Measurements from ENCODE around the gene SPATA16.

The SPATA16 gene

GRCh38 chr3:172984914-172985313 is 156.1 kb downstream of the SPATA16 start:
- no peaks in the 10 kb centered on the region for H3K36me3 ChIP-seq (ENCODE audit: insufficient read depth, low read length)
- TF ChIP-seq FOXP2 (optimal IDR thresholded peaks at IDR 0.05; ENCODE audit: control extremely low read depth, extremely low read length, insufficient read depth) (no peak), EZH2 (IDR thresholded peaks at IDR 0.05) (no peak), POLR2AphosphoS5 (IDR thresholded peaks at IDR 0.05; ENCODE audit: borderline replicate concordance, low read depth, low read length) (no peak)
- no peak overlapping the region for H3K9ac ChIP-seq (ENCODE audit: insufficient read length)
- H3K9me3 ChIP-seq (ENCODE audit: low read depth, low read length): no peaks in the 10 kb centered on the region
- H3K4me3 ChIP-seq: no peak overlapping the region
- H3K27ac ChIP-seq: no peak overlapping the region
- DNase-seq (ENCODE audit: low read depth, low spot score): no peak

GRCh38 chr3:172982736-172983364 is 158.2 kb downstream of the SPATA16 start:
- TF ChIP-seq POLR2AphosphoS5 (IDR thresholded peaks at IDR 0.05; ENCODE audit: borderline replicate concordance, low read depth, low read length): no peak
- no peak for TF ChIP-seq FOXP2 (optimal IDR thresholded peaks at IDR 0.05; ENCODE audit: control extremely low read depth, extremely low read length, insufficient read depth)
- TF ChIP-seq EZH2 (IDR thresholded peaks at IDR 0.05): no peak
- Histone ChIP-seq H3K9me3 (ENCODE audit: low read depth, low read length) (no peaks in the 10 kb centered on the region), H3K9ac (ENCODE audit: insufficient read length) (no peak overlapping the region), H3K27ac (no peak overlapping the region), H3K36me3 (ENCODE audit: insufficient read depth, low read length) (no peaks in the 10 kb centered on the region), H3K4me3 (no peak overlapping the region)
- no peak for DNase-seq (ENCODE audit: low read depth, low spot score)

- H3K36me3 ChIP-seq (ENCODE audit: insufficient read depth, low read length): no peaks in the 10 kb centered on the region
- DNase-seq (ENCODE audit: low read depth, low spot score): no peak
- H3K9me3 ChIP-seq (ENCODE audit: low read depth, low read length): no peaks in the 10 kb centered on the region
- no peak overlapping the region for H3K27ac ChIP-seq
- TF ChIP-seq POLR2AphosphoS5 (IDR thresholded peaks at IDR 0.05; ENCODE audit: borderline replicate concordance, low read depth, low read length) (no peak), EZH2 (IDR thresholded peaks at IDR 0.05) (no peak), FOXP2 (optimal IDR thresholded peaks at IDR 0.05; ENCODE audit: control extremely low read depth, extremely low read length, insufficient read depth) (no peak)
- H3K9ac ChIP-seq (ENCODE audit: insufficient read length): no peak overlapping the region
- H3K4me3 ChIP-seq: no peak overlapping the region
These were observed 159.5 kb downstream of the SPATA16 start for GRCh38 chr3:172981407-172981983.

- Histone ChIP-seq H3K9me3 (ENCODE audit: low read depth, low read length) (no peaks in the 10 kb centered on the region), H3K36me3 (ENCODE audit: insufficient read depth, low read length) (no peaks in the 10 kb centered on the region), H3K27ac (no peak overlapping the region), H3K9ac (ENCODE audit: insufficient read length) (no peak overlapping the region), H3K4me3 (no peak overlapping the region)
- DNase-seq (ENCODE audit: low read depth, low spot score): no peak
- TF ChIP-seq FOXP2 (optimal IDR thresholded peaks at IDR 0.05; ENCODE audit: control extremely low read depth, extremely low read length, insufficient read depth): no peak
- TF ChIP-seq POLR2AphosphoS5 (IDR thresholded peaks at IDR 0.05; ENCODE audit: borderline replicate concordance, low read depth, low read length): no peak
- TF ChIP-seq EZH2 (IDR thresholded peaks at IDR 0.05): no peak
These were observed 160.2 kb downstream of the SPATA16 start for GRCh38 chr3:172980849-172981248.

GRCh38 chr3:172977696-172978095 is 163.3 kb downstream of the SPATA16 start:
- no peak for DNase-seq (ENCODE audit: low read depth, low spot score)
- H3K36me3 ChIP-seq (ENCODE audit: insufficient read depth, low read length): no peaks in the 10 kb centered on the region
- no peak overlapping the region for H3K27ac ChIP-seq
- TF ChIP-seq EZH2 (IDR thresholded peaks at IDR 0.05) (no peak), POLR2AphosphoS5 (IDR thresholded peaks at IDR 0.05; ENCODE audit: borderline replicate concordance, low read depth, low read length) (no peak), FOXP2 (optimal IDR thresholded peaks at IDR 0.05; ENCODE audit: control extremely low read depth, extremely low read length, insufficient read depth) (no peak)
- H3K9me3 ChIP-seq (ENCODE audit: low read depth, low read length): no peaks in the 10 kb centered on the region
- no peak overlapping the region for H3K4me3 ChIP-seq
- no peak overlapping the region for H3K9ac ChIP-seq (ENCODE audit: insufficient read length)

GRCh38 chr3:172974969-172975368 is 166.1 kb downstream of the SPATA16 start:
- Histone ChIP-seq H3K4me3 (no peak overlapping the region), H3K9me3 (ENCODE audit: low read depth, low read length) (no peaks in the 10 kb centered on the region), H3K27ac (no peak overlapping the region), H3K9ac (ENCODE audit: insufficient read length) (no peak overlapping the region), H3K36me3 (ENCODE audit: insufficient read depth, low read length) (no peaks in the 10 kb centered on the region)
- DNase-seq (ENCODE audit: low read depth, low spot score): no peak
- TF ChIP-seq EZH2 (IDR thresholded peaks at IDR 0.05): no peak

- TF ChIP-seq EZH2 (IDR thresholded peaks at IDR 0.05) (no peak), FOXP2 (optimal IDR thresholded peaks at IDR 0.05; ENCODE audit: control extremely low read depth, extremely low read length, insufficient read depth) (no peak), POLR2AphosphoS5 (IDR thresholded peaks at IDR 0.05; ENCODE audit: borderline replicate concordance, low read depth, low read length) (no peak)
- no peak for DNase-seq (ENCODE audit: low read depth, low spot score)
- Histone ChIP-seq H3K9ac (ENCODE audit: insufficient read length) (no peak overlapping the region), H3K36me3 (ENCODE audit: insufficient read depth, low read length) (no peaks in the 10 kb centered on the region), H3K27ac (no peak overlapping the region), H3K4me3 (no peak overlapping the region), H3K9me3 (ENCODE audit: low read depth, low read length) (no peaks in the 10 kb centered on the region)
These were observed 167.2 kb downstream of the SPATA16 start for GRCh38 chr3:172973799-172974198.

GRCh38 chr3:172972717-172973116 is 168.3 kb downstream of the SPATA16 start:
- TF ChIP-seq FOXP2 (optimal IDR thresholded peaks at IDR 0.05; ENCODE audit: control extremely low read depth, extremely low read length, insufficient read depth) (no peak), POLR2AphosphoS5 (IDR thresholded peaks at IDR 0.05; ENCODE audit: borderline replicate concordance, low read depth, low read length) (no peak), EZH2 (IDR thresholded peaks at IDR 0.05) (no peak)
- Histone ChIP-seq H3K9me3 (ENCODE audit: low read depth, low read length) (no peaks in the 10 kb centered on the region), H3K36me3 (ENCODE audit: insufficient read depth, low read length) (no peaks in the 10 kb centered on the region), H3K4me3 (no peak overlapping the region), H3K9ac (ENCODE audit: insufficient read length) (no peak overlapping the region), H3K27ac (no peak overlapping the region)
- DNase-seq (ENCODE audit: low read depth, low spot score): no peak

- DNase-seq (ENCODE audit: low read depth, low spot score): no peak
- TF ChIP-seq EZH2 (IDR thresholded peaks at IDR 0.05): no peak
- TF ChIP-seq FOXP2 (optimal IDR thresholded peaks at IDR 0.05; ENCODE audit: control extremely low read depth, extremely low read length, insufficient read depth): no peak
- no peak for TF ChIP-seq POLR2AphosphoS5 (IDR thresholded peaks at IDR 0.05; ENCODE audit: borderline replicate concordance, low read depth, low read length)
These were observed 169.0 kb downstream of the SPATA16 start for GRCh38 chr3:172972067-172972466.

More at GRCh38 chr3:172972067-172972466, 169.0 kb downstream of the SPATA16 start:
- Histone ChIP-seq H3K9me3 (ENCODE audit: low read depth, low read length) (no peaks in the 10 kb centered on the region), H3K9ac (ENCODE audit: insufficient read length) (no peak overlapping the region), H3K27ac (no peak overlapping the region), H3K36me3 (ENCODE audit: insufficient read depth, low read length) (no peaks in the 10 kb centered on the region), H3K4me3 (no peak overlapping the region)
